Mesenchymal stem cell (in vitro differentiated cells and primary cell): ENCODE results near the gene MXI1.

ENCODE experiments used
- DNase-seq: peaks from one replicate; pipeline ENCODE4 v3.0.0-alpha.2; 2013
- H2AFZ ChIP-seq: one replicate; pipeline ENCODE4 v1.6.1; 2013; ENCODE audit warnings: low read depth, mild to moderate bottlenecking, control low read depth, inconsistent platforms, low read length, moderate library complexity
- H2AK5ac ChIP-seq: 2 replicates; pipeline ENCODE4 v1.6.1; 2013; ENCODE audit warnings: low read length, moderate library complexity, mild to moderate bottlenecking, inconsistent platforms; ENCODE audit not compliant: severe bottlenecking
- H2BK120ac ChIP-seq: one replicate; pipeline ENCODE4 v1.6.1; 2013; ENCODE audit warnings: low read depth, mild to moderate bottlenecking, inconsistent platforms, low read length, moderate library complexity
- H2BK12ac ChIP-seq, 2 experiments: one replicate each; pipeline ENCODE4 v1.6.1; 2013; ENCODE audit warnings: inconsistent platforms in 2 of 2, low read length in 2 of 2, mild to moderate bottlenecking in 2 of 2, moderate library complexity in 2 of 2, control low read depth in 1 of 2
- H2BK15ac ChIP-seq: one replicate; pipeline ENCODE4 v1.6.1; 2013; ENCODE audit warnings: mild to moderate bottlenecking, low read depth, inconsistent platforms; ENCODE audit not compliant: poor library complexity, severe bottlenecking
- H2BK5ac ChIP-seq: 2 replicates; pipeline ENCODE4 v1.6.1; 2013; ENCODE audit warnings: low read depth, mild to moderate bottlenecking, low read length, control low read depth, inconsistent platforms; ENCODE audit not compliant: poor library complexity, severe bottlenecking
- H3K14ac ChIP-seq, 2 experiments: one replicate each; pipeline ENCODE4 v1.6.1; 2013; ENCODE audit warnings: inconsistent platforms in 2 of 2, low read length in 2 of 2, control low read depth in 1 of 2, mild to moderate bottlenecking in 1 of 2, moderate library complexity in 1 of 2
- H3K18ac ChIP-seq, 2 experiments: one replicate each; pipeline ENCODE4 v1.6.1; 2013; ENCODE audit warnings: inconsistent platforms in 2 of 2, low read length in 2 of 2, control low read depth in 1 of 2, low read depth in 1 of 2, mild to moderate bottlenecking in 1 of 2
- H3K23ac ChIP-seq, 2 experiments: one replicate each; pipeline ENCODE4 v1.6.1; 2013; ENCODE audit warnings: inconsistent platforms in 2 of 2, low read length in 2 of 2, mild to moderate bottlenecking in 2 of 2, moderate library complexity in 2 of 2, control low read depth in 1 of 2
- H3K27ac ChIP-seq: 2 replicates; pipeline ENCODE4 v1.5.1; 2013; ENCODE audit warnings: mild to moderate bottlenecking, moderate library complexity, low read length, control low read depth, inconsistent platforms; ENCODE audit not compliant: poor library complexity, severe bottlenecking
- H3K27me3 ChIP-seq, 2 experiments: 2 replicates each; pipeline versions ENCODE4 v1.6.1 to v1.7.0; 2013; ENCODE audit warnings: low read length in 2 of 2, mild to moderate bottlenecking in 2 of 2, moderate library complexity in 2 of 2, control low read depth in 1 of 2, inconsistent platforms in 1 of 2; ENCODE audit not compliant: control insufficient read depth in 1 of 2, insufficient read depth in 1 of 2
- H3K36me3 ChIP-seq, 2 experiments: 2 replicates each; pipeline versions ENCODE4 v1.6.1 to v1.7.0; 2013; ENCODE audit warnings: low read length in 2 of 2, control low read depth in 1 of 2, inconsistent platforms in 1 of 2, low read depth in 1 of 2, mild to moderate bottlenecking in 1 of 2; ENCODE audit not compliant: insufficient read depth in 2 of 2, control insufficient read depth in 1 of 2
- H3K4ac ChIP-seq, 2 experiments: one replicate each; pipeline ENCODE4 v1.6.1; 2013; ENCODE audit warnings: inconsistent platforms in 2 of 2, low read length in 2 of 2, mild to moderate bottlenecking in 2 of 2, moderate library complexity in 2 of 2, control low read depth in 1 of 2, low read depth in 1 of 2
- H3K4me1 ChIP-seq: 2 replicates; pipeline ENCODE4 v1.6.1; 2013; ENCODE audit warnings: low read depth, low read length, control low read depth; ENCODE audit not compliant: control insufficient read depth, insufficient read depth
- H3K4me2 ChIP-seq: 2 replicates; pipeline ENCODE4 v1.6.1; 2013; ENCODE audit warnings: low read length, mild to moderate bottlenecking, inconsistent platforms; ENCODE audit not compliant: poor library complexity, severe bottlenecking
- H3K4me3 ChIP-seq, 2 experiments: 2 replicates each; pipeline versions ENCODE4 v1.5.1 to v1.7.0; 2013; ENCODE audit warnings: low read length in 2 of 2, mild to moderate bottlenecking in 2 of 2, control low read depth in 1 of 2, low read depth in 1 of 2; ENCODE audit not compliant: insufficient read depth in 1 of 2
- H3K79me1 ChIP-seq: replicated peaks from 2 replicates; pipeline ENCODE4 v1.6.1; 2013; ENCODE audit warnings: mild to moderate bottlenecking, control low read depth, low read length, inconsistent platforms; ENCODE audit not compliant: poor library complexity, severe bottlenecking
- H3K9ac ChIP-seq: 2 replicates; pipeline ENCODE4 v1.7.0; 2013; ENCODE audit warnings: mild to moderate bottlenecking, low read length, moderate library complexity
- H3K9me3 ChIP-seq: 2 replicates; pipeline ENCODE4 v1.7.0; 2013; ENCODE audit warnings: mild to moderate bottlenecking, low read length; ENCODE audit not compliant: control insufficient read depth
- H4K8ac ChIP-seq: one replicate; pipeline ENCODE4 v1.6.1; 2013; ENCODE audit warnings: inconsistent platforms, mild to moderate bottlenecking, low read length, moderate library complexity
- H4K91ac ChIP-seq: one replicate; pipeline ENCODE4 v1.6.1; 2013; ENCODE audit warnings: mild to moderate bottlenecking, low read length, inconsistent platforms
- WGBS: methylation state at CpG from one replicate; pipeline ENCODE4 v1.1.7; 2013; ENCODE audit warnings: mixed read lengths; 5-methylcytosine and 5-hydroxymethylcytosine counted together

MXI1 gene

GRCh38 chr10:110209454-110209925 lies 2.1 kb downstream of the MXI1 start:
- peak overlapping the region in 1 of 2 experiments; percentile 42 for H3K23ac ChIP-seq
- H2BK15ac ChIP-seq, result peak overlapping the region; percentile 33
- no peaks in the 10 kb centered on the region for H3K9me3 ChIP-seq
- peak overlapping the region; percentile 63 to 95 for H3K4me3 ChIP-seq
- H2BK12ac ChIP-seq, result peak overlapping the region in 1 of 2 experiments; percentile 65
- H3K18ac ChIP-seq, result peak overlapping the region in 1 of 2 experiments; percentile 75
- peaks cover 7% of the 10 kb centered on the region for H3K4me1 ChIP-seq
- no peak overlapping the region for H4K8ac ChIP-seq
- H2BK120ac ChIP-seq, result no peak overlapping the region
- no peak overlapping the region for H4K91ac ChIP-seq
- peak overlapping the region; percentile 97 for H3K4me2 ChIP-seq
- peak overlapping the region; percentile 39 for H3K27ac ChIP-seq
- peaks cover 17% of the 10 kb centered on the region for H3K79me1 ChIP-seq
- H2AK5ac ChIP-seq, result no peak overlapping the region
- H3K27me3 ChIP-seq, result peaks cover 8 to 10% of the 10 kb centered on the region in 2 experiments
- no peak overlapping the region for H3K14ac ChIP-seq
- H3K9ac ChIP-seq, result peak overlapping the region; percentile 89
- no peak overlapping the region for H2BK5ac ChIP-seq
- peak overlapping the region; percentile 66 for H2AFZ ChIP-seq
- DNase-seq, result peak; percentile 79
- under 1% methylated on average over 17 of the region's 24 CpGs for WGBS
- no peak overlapping the region for H3K4ac ChIP-seq
- no peaks in the 10 kb centered on the region for H3K36me3 ChIP-seq

GRCh38 chr10:110209926-110210673 lies 2.7 kb downstream of the MXI1 start:
- Histone ChIP-seq H4K91ac (no peak overlapping the region), H2BK120ac (peak overlapping the region; percentile 50), H3K27me3 (peaks cover 8 to 10% of the 10 kb centered on the region in 2 experiments), H3K4ac (no peak overlapping the region), H3K23ac (peak overlapping the region in 1 of 2 experiments; percentile 99), H4K8ac (no peak overlapping the region), H2BK12ac (peak overlapping the region in 1 of 2 experiments; percentile 35), H2AK5ac (no peak overlapping the region), H3K9me3 (no peaks in the 10 kb centered on the region), H3K79me1 (peaks cover 17% of the 10 kb centered on the region), H3K36me3 (no peaks in the 10 kb centered on the region), H2AFZ (peak overlapping the region; percentile 66), H3K4me3 (peak overlapping the region; percentile 63 to 95), H2BK15ac (peak overlapping the region; percentile 62), H3K4me2 (peak overlapping the region; percentile 97), H3K9ac (peak overlapping the region; percentile 93), H3K18ac (peak overlapping the region; percentile 5 to 75), H3K27ac (peak overlapping the region; percentile 47), H3K4me1 (peaks cover 7% of the 10 kb centered on the region), H3K14ac (peak overlapping the region in 1 of 2 experiments; percentile 63), H2BK5ac (no peak overlapping the region)
- peak; percentile 71 for DNase-seq
- 1% methylated on average over 49 of the region's 63 CpGs for WGBS

- no peak overlapping the region for H4K91ac ChIP-seq
- H3K4me1 ChIP-seq, result peaks cover 7% of the 10 kb centered on the region
- no peaks in the 10 kb centered on the region for H3K9me3 ChIP-seq
- no peak overlapping the region for H4K8ac ChIP-seq
- H2BK15ac ChIP-seq, result no peak overlapping the region
- no peak overlapping the region for H3K4ac ChIP-seq
- peak overlapping the region in 1 of 2 experiments; percentile 35 for H2BK12ac ChIP-seq
- peak overlapping the region; percentile 53 for H3K27ac ChIP-seq
- peak overlapping the region; percentile 26 for H2BK5ac ChIP-seq
- H3K14ac ChIP-seq, result peak overlapping the region in 1 of 2 experiments; percentile 63
- peak overlapping the region in 1 of 2 experiments; percentile 99 for H3K23ac ChIP-seq
- H3K79me1 ChIP-seq, result peaks cover 18% of the 10 kb centered on the region
- no peak overlapping the region for H2BK120ac ChIP-seq
- H2AK5ac ChIP-seq, result no peak overlapping the region
- H3K18ac ChIP-seq, result peak overlapping the region; percentile 45 to 74
- WGBS, result under 1% methylated on average over 60 of the region's 61 CpGs
- DNase-seq, result peak; percentile 99
- H2AFZ ChIP-seq, result peak overlapping the region; percentile 58
- H3K36me3 ChIP-seq, result no peaks in the 10 kb centered on the region
- peak overlapping the region; percentile 97 for H3K4me2 ChIP-seq
- H3K27me3 ChIP-seq, result peaks cover 5 to 8% of the 10 kb centered on the region in 2 experiments
- peak overlapping the region; percentile 63 to 86 for H3K4me3 ChIP-seq
- peak overlapping the region; percentile 93 for H3K9ac ChIP-seq
Observed at GRCh38 chr10:110210674-110211464, 3.5 kb downstream of the MXI1 start.

GRCh38 chr10:110211465-110211843 lies 4.0 kb downstream of the MXI1 start:
- H3K4me3 ChIP-seq, result peak overlapping the region; percentile 39 to 86
- H2BK120ac ChIP-seq, result no peak overlapping the region
- peak overlapping the region; percentile 45 to 68 for H3K18ac ChIP-seq
- peaks cover under 1 to 5% of the 10 kb centered on the region in 2 experiments for H3K27me3 ChIP-seq
- H2BK5ac ChIP-seq, result peak overlapping the region; percentile 26
- peak overlapping the region; percentile 97 for H3K4me2 ChIP-seq
- H3K79me1 ChIP-seq, result peaks cover 18% of the 10 kb centered on the region
- H2BK15ac ChIP-seq, result no peak overlapping the region
- DNase-seq, result no peak
- no peak overlapping the region for H3K23ac ChIP-seq
- H3K9ac ChIP-seq, result peak overlapping the region; percentile 93
- peak overlapping the region; percentile 39 for H3K27ac ChIP-seq
- peak overlapping the region; percentile 58 for H2AFZ ChIP-seq
- H3K14ac ChIP-seq, result no peak overlapping the region
- no peak overlapping the region for H3K4ac ChIP-seq
- WGBS, result 4% methylated on average over 9 of the region's 10 CpGs
- peak overlapping the region; percentile 12 for H4K8ac ChIP-seq
- H2BK12ac ChIP-seq, result peak overlapping the region in 1 of 2 experiments; percentile 34
- H3K9me3 ChIP-seq, result no peaks in the 10 kb centered on the region
- no peak overlapping the region for H4K91ac ChIP-seq
- H3K36me3 ChIP-seq, result no peaks in the 10 kb centered on the region
- H2AK5ac ChIP-seq, result no peak overlapping the region
- H3K4me1 ChIP-seq, result peaks cover 7% of the 10 kb centered on the region
